ENCODE results near the gene TCF19. TPM values are rescaled to one million over a fixed set of nuclear protein-coding genes. Genes with fewer than 3 reads are reported as not detected.

Gene TCF19
- polyA plus RNA-seq, 1 donor from 2014 or later: 3.6 TPM

GRCh38 chr6:31165986-31166385 lies 7.6 kb downstream of the TCF19 start:
- Histone ChIP-seq H3K4me3 (ENCODE audit: low read length) (no peak overlapping the region), H3F3A (ENCODE audit: insufficient read depth, low read length, poor library complexity, severe bottlenecking) (no peaks in the 10 kb centered on the region), H3K9ac (ENCODE audit: low read length) (no peak overlapping the region), H3K4me2 (ENCODE audit: low read length) (no peak overlapping the region), H3K9me2 (ENCODE audit: insufficient read depth, low read length) (no peaks in the 10 kb centered on the region), H3K36me3 (ENCODE audit: insufficient read depth, low read length) (no peaks in the 10 kb centered on the region), H3K27ac (ENCODE audit: low read length) (no peak overlapping the region), H3K9me3 (ENCODE audit: low read length) (no peaks in the 10 kb centered on the region), H2AFZ (ENCODE audit: low read depth, low read length) (no peak overlapping the region), H4K20me1 (ENCODE audit: insufficient read depth) (no peaks in the 10 kb centered on the region), H3K27me3 (ENCODE audit: insufficient read depth, low read depth, low read length) (no peaks in the 10 kb centered on the region), H3K79me2 (replicated peaks; ENCODE audit: insufficient read depth, low read length) (no peaks in the 10 kb centered on the region)
- TF ChIP-seq RAD21 (conservative IDR thresholded peaks at IDR 0.05): no peak

- Histone ChIP-seq H2AFZ (ENCODE audit: low read depth, low read length) (no peak overlapping the region), H3K9me2 (ENCODE audit: insufficient read depth, low read length) (no peaks in the 10 kb centered on the region), H3K36me3 (ENCODE audit: insufficient read depth, low read length) (no peaks in the 10 kb centered on the region), H3K9me3 (ENCODE audit: low read length) (no peaks in the 10 kb centered on the region), H3K27me3 (ENCODE audit: insufficient read depth, low read depth, low read length) (no peaks in the 10 kb centered on the region), H4K20me1 (ENCODE audit: insufficient read depth) (no peaks in the 10 kb centered on the region), H3K4me3 (ENCODE audit: low read length) (no peak overlapping the region), H3K4me2 (ENCODE audit: low read length) (no peak overlapping the region), H3K79me2 (replicated peaks; ENCODE audit: insufficient read depth, low read length) (no peaks in the 10 kb centered on the region), H3F3A (ENCODE audit: insufficient read depth, low read length, poor library complexity, severe bottlenecking) (no peaks in the 10 kb centered on the region), H3K27ac (ENCODE audit: low read length) (no peak overlapping the region), H3K9ac (ENCODE audit: low read length) (no peak overlapping the region)
- TF ChIP-seq CTCF (IDR thresholded peaks at IDR 0.05; ENCODE audit: poor library complexity, severe bottlenecking): no peak
- no peak for TF ChIP-seq MXI1 (conservative IDR thresholded peaks at IDR 0.05; ENCODE audit: poor library complexity, severe bottlenecking)
- no peak for TF ChIP-seq POLR2AphosphoS5 (IDR thresholded peaks at IDR 0.05)
- TF ChIP-seq EZH2 (IDR thresholded peaks at IDR 0.05; ENCODE audit: borderline replicate concordance, insufficient read depth, low read length, poor library complexity, severe bottlenecking): no peak
- TF ChIP-seq EP300 (conservative IDR thresholded peaks at IDR 0.05; ENCODE audit: poor library complexity, severe bottlenecking): no peak
- TF ChIP-seq SMC3 (conservative IDR thresholded peaks at IDR 0.05; ENCODE audit: poor library complexity): no peak
- no peak for TF ChIP-seq TAF1 (IDR thresholded peaks at IDR 0.05; ENCODE audit: low read depth)
- TF ChIP-seq REST (IDR thresholded peaks at IDR 0.05; ENCODE audit: borderline replicate concordance): no peak
- no peak for TF ChIP-seq RAD21 (conservative IDR thresholded peaks at IDR 0.05)
Observed at GRCh38 chr6:31168606-31169005, 10.2 kb downstream of the TCF19 start.
